RWPE2 (cell line): ENCODE data around the gene DTX3L.

Experiments used
- ATAC-seq: fragments of 200-7000 bp; cut with Tn5 transposase; 3 replicates; pipeline ENCODE4 v1.9.1; 2021; ENCODE audit warnings: low read depth
- DNase-seq: peaks from one replicate; pipeline ENCODE4 v3.0.0-alpha.2; 2020; ENCODE audit warnings: low spot score
- H3K27ac ChIP-seq: fragments of 450-650 bp; 2 replicates; pipeline ENCODE4 v1.5.1; 2017; ENCODE audit warnings: mild to moderate bottlenecking; ENCODE audit not compliant: poor library complexity, severe bottlenecking
- H3K27me3 ChIP-seq: fragments of 250-450 bp; sonication (Bioruptor Pico); 2 replicates; pipeline ENCODE4 v1.5.1; 2021; ENCODE audit warnings: mild to moderate bottlenecking, moderate library complexity; ENCODE audit not compliant: insufficient read depth, poor library complexity, severe bottlenecking
- H3K36me3 ChIP-seq: fragments of 250-450 bp; sonication (Bioruptor Pico); 2 replicates; pipeline ENCODE4 v1.5.1; 2020; ENCODE audit warnings: low read depth, mild to moderate bottlenecking, moderate library complexity
- H3K4me1 ChIP-seq: fragments of 250-450 bp; sonication (Bioruptor Pico); 2 replicates; pipeline ENCODE4 v1.5.1; 2021; ENCODE audit warnings: mild to moderate bottlenecking, moderate library complexity; ENCODE audit not compliant: insufficient read depth, poor library complexity, severe bottlenecking
- H3K4me3 ChIP-seq: fragments of 250-450 bp; sonication (Bioruptor Pico); 2 replicates; pipeline ENCODE4 v1.5.1; 2021; ENCODE audit warnings: mild to moderate bottlenecking, moderate library complexity; ENCODE audit not compliant: severe bottlenecking
- H3K9me3 ChIP-seq: fragments of 250-450 bp; sonication (Bioruptor Pico); 2 replicates; pipeline ENCODE4 v1.5.1; 2021; ENCODE audit warnings: mild to moderate bottlenecking, moderate library complexity; ENCODE audit not compliant: severe bottlenecking
- TF ChIP-seq, protein P1 (sequence below): fragments of 450-650 bp; IDR thresholded peaks from one replicate; pipeline ENCODE4 v1.5.1; 2017; ENCODE audit warnings: mild to moderate bottlenecking, moderate library complexity; ENCODE audit not compliant: poor library complexity, severe bottlenecking

The DTX3L gene

DNA sequence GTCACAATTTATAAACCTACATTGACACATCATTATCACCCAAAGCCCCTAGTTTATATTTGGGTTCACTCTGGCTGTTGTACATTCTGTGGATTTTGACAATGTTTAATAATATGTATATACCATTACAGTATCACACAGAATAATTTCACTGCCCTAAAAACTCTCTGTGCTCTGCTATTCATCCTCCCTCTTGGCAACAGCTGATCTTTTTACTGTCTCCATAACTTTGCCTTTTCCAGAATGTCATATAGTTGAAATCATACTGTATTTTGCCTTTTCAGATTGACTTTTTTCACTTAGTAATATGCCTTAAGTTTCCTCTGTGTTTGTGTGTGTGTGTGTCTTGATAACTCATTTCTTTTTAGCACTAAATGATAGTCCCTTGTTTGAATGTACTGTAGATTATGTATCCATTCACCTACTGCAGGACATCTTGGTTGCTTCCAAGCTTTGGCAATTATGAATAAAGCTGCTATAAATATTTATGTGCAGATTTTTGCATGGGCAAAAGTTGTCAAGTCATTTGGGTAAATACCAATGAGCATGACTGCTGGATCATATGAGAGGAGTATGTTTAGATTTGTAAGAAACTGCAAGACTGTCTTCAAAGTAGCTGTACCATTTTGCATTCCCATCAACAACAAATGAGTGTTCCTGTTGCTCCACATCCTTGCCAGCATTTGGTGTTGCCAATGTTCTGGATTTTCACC, 22.8 kb downstream of the DTX3L start:
- Histone ChIP-seq H3K27ac (no peak overlapping the region), H3K9me3 (peaks cover 8% of the 10 kb centered on the region), H3K27me3 (no peaks in the 10 kb centered on the region), H3K4me3 (no peak overlapping the region), H3K36me3 (no peaks in the 10 kb centered on the region), H3K4me1 (no peaks in the 10 kb centered on the region)
- TF ChIP-seq, protein P1, sequence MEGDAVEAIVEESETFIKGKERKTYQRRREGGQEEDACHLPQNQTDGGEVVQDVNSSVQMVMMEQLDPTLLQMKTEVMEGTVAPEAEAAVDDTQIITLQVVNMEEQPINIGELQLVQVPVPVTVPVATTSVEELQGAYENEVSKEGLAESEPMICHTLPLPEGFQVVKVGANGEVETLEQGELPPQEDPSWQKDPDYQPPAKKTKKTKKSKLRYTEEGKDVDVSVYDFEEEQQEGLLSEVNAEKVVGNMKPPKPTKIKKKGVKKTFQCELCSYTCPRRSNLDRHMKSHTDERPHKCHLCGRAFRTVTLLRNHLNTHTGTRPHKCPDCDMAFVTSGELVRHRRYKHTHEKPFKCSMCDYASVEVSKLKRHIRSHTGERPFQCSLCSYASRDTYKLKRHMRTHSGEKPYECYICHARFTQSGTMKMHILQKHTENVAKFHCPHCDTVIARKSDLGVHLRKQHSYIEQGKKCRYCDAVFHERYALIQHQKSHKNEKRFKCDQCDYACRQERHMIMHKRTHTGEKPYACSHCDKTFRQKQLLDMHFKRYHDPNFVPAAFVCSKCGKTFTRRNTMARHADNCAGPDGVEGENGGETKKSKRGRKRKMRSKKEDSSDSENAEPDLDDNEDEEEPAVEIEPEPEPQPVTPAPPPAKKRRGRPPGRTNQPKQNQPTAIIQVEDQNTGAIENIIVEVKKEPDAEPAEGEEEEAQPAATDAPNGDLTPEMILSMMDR = no peak
- DNase-seq (no peak), ATAC-seq (no peak)

DNA sequence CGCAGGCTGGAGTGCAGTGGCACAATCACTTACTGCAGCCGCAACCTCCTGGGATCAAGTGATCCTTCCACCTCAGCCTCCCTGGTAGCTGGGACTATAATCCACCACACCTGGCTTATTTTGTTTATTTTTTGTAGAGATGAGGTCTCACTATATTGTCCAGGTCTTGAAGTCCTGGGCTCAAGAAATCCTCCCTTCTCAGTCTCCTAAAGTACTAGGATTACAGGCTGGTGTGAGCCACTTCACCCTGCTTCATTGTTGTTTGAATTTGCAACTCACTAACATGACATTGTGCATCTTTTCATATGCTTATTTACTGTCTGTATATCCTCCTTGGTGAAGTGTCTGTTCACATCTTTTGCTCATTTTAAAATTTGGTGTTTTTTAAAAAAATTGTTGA, 23.4 kb downstream of the DTX3L start:
- H3K4me3 ChIP-seq = no peak overlapping the region
- ATAC-seq = no peak

DNA sequence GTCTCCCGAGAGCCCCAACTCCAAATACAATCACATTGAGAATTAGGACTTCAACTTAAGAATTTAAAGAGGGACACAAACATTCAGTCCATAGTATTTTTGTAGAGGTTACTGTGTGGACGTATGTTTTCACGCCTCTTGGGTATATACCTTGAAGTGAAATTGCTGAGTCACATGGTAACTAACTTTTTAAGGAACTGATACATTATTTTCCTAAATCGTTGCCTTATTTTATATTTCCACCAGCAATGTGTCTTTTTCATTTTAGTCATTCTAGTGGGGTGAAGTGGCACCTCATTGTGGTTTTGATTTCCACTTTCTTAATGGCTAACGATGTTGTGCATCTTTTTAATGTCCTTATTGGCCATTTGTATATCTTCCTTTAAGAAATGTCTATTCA, 25.2 kb downstream of the DTX3L start:
- TF ChIP-seq, protein P1 = no peak
- Histone ChIP-seq H3K27me3 (no peaks in the 10 kb centered on the region), H3K4me3 (no peak overlapping the region), H3K9me3 (no peaks in the 10 kb centered on the region), H3K27ac (no peak overlapping the region), H3K36me3 (no peaks in the 10 kb centered on the region), H3K4me1 (no peaks in the 10 kb centered on the region)
- ATAC-seq = no peak
- DNase-seq = no peak

More for the DNA sequence above, 23.4 kb downstream of the DTX3L start:
- H3K27ac ChIP-seq = no peak overlapping the region
- TF ChIP-seq, protein P1 = no peak
- H3K9me3 ChIP-seq = peaks cover 3% of the 10 kb centered on the region
- no peaks in the 10 kb centered on the region for H3K4me1 ChIP-seq
- H3K27me3 ChIP-seq = no peaks in the 10 kb centered on the region
- no peak for DNase-seq
- H3K36me3 ChIP-seq = no peaks in the 10 kb centered on the region

DNA sequence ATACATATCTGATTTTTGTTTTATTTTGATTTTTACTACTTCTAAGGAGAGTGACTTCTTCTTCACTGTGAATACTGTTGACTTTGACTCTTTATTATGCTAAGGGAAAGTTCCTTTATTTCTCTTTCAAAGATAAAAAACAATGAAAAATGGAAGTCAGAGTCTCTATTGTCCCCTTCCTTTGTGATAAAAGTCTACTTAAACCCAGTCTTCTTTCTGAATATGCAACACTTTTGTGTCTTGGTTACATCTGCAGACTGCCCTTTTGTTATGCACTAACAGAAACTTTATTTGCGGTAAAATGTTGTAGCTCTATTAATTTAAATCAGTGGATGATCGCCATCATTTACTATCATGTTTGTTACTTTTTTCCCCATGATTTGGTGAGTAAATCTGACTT, 26.5 kb downstream of the DTX3L start:
- Histone ChIP-seq H3K27me3 (no peaks in the 10 kb centered on the region), H3K4me1 (no peaks in the 10 kb centered on the region), H3K4me3 (no peak overlapping the region), H3K9me3 (no peaks in the 10 kb centered on the region), H3K27ac (no peak overlapping the region), H3K36me3 (no peaks in the 10 kb centered on the region)
- TF ChIP-seq, protein P1 = no peak
- ATAC-seq = no peak
- DNase-seq = no peak

DNA sequence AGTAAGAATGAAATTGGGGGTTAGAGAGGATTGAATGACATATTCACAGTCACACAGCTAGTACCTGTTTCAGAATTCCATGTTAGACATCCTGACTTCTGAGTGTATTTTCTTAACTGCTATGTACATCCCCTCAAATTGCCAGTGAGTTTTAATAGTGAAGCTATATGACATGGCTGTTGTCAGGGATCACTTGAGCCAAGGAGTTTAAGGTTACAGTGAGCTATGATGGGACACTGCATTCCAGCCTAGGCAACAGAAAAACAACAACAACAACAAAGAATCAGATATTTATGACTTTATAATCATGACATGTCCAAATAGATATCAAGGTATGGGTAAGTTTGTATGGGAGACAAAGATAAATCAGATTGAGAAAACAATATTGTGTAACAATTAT, 29.9 kb downstream of the DTX3L start:
- TF ChIP-seq, protein P1 = no peak
- H3K4me3 ChIP-seq = no peak overlapping the region
- no peaks in the 10 kb centered on the region for H3K4me1 ChIP-seq
- H3K9me3 ChIP-seq = no peaks in the 10 kb centered on the region
- ATAC-seq (no peak), DNase-seq (no peak)
- no peak overlapping the region for H3K27ac ChIP-seq
- H3K27me3 ChIP-seq = no peaks in the 10 kb centered on the region
- no peaks in the 10 kb centered on the region for H3K36me3 ChIP-seq
